Ovary (tissue), 9 donors: Measurements from ENCODE around the gene FGF5. TPM values are rescaled to one million over a fixed set of nuclear protein-coding genes. Genes with fewer than 3 reads are reported as not detected.

Experiments
- DNase-seq, 5 donors: peaks; one replicate each; pipeline ENCODE4 v3.0.0-alpha.2; 2019 to 2020
- H3K27ac ChIP-seq, 2 donors: fragments of 200-600 bp; one replicate each; pipeline versions ENCODE4 v1.5.1 to v1.8.0; 2019 to 2022
- H3K27me3 ChIP-seq: fragments of 200-600 bp; one replicate; pipeline ENCODE4 v1.8.0; 2022
- H3K36me3 ChIP-seq: fragments of 200-600 bp; sonication (generic); one replicate; pipeline ENCODE4 v1.5.1; 2019
- H3K4me1 ChIP-seq: one replicate; pipeline ENCODE4 v1.8.1; 2013; ENCODE audit warnings: mild to moderate bottlenecking, moderate library complexity; ENCODE audit not compliant: insufficient read depth
- H3K4me3 ChIP-seq: fragments of 200-600 bp; sonication (generic); one replicate; pipeline ENCODE4 v1.5.1; 2017
- H3K9me3 ChIP-seq, 2 donors: fragments of 200-600 bp in 1 of 2; sonication (generic) in 1 of 2; one replicate each; pipeline versions ENCODE4 v1.5.1 to v1.8.1; 2013 to 2019; ENCODE audit warnings: mild to moderate bottlenecking in 1 of 2, moderate library complexity in 1 of 2
- CTCF ChIP-seq, 3 donors: fragments of 450-650 bp in 2 of 3; fragments of 200-600 bp in 1 of 3; IDR thresholded peaks; one replicate each; pipeline versions ENCODE4 v1.5.1 to v1.8.0; 2016 to 2022; ENCODE audit warnings: antibody characterized with exemption in 3 of 3, mild to moderate bottlenecking in 1 of 3
- EP300 ChIP-seq: sonication (generic); formaldehyde crosslinking; IDR thresholded peaks from one replicate; pipeline ENCODE4 v1.6.1; 2017; ENCODE audit warnings: antibody characterized with exemption
- POLR2A ChIP-seq: fragments of 450-650 bp; IDR thresholded peaks from one replicate; pipeline ENCODE4 v1.6.1; 2017; ENCODE audit warnings: antibody characterized with exemption, mild to moderate bottlenecking, moderate library complexity
- WGBS, 3 donors: extraction: QIAGEN DNeasy Blood & Tissue Kit in 1 of 3; methylation state at CpG; one replicate each; pipeline versions ENCODE4 v1.1.5 to v1.1.7; 2013 to 2017; 5-methylcytosine and 5-hydroxymethylcytosine counted together
- intact Hi-C, 4 donors: fragments of 100-400 bp; cut with DNase I; formaldehyde crosslinking; loops; one replicate each; pipeline versions ENCODE4 v1.11.0 to v1.15.1; 2022 to 2023
- polyA plus RNA-seq, 2 donors: library from polyadenylated mRNA; stranded (reverse); fragments of 200-250 nt in 1 of 2; fragments of 350-450 nt in 1 of 2; fragmentation: Illumina TruSeq in 1 of 2; extraction: RNeasy Lipid Tissue Mini Kit (QIAGEN cat#74804) in 1 of 2; gene quantifications; one replicate each; pipeline ENCODE4 v1.2.3, GENCODE V29; 2013 to 2014
- total RNA-seq, 7 donors: library from RNA; depleted of rRNA in 2 of 7; stranded (reverse); fragments of >200 nt in 2 of 7; fragmentation: NEBNext Ultra II Directional in 3 of 7; extraction: Animal tissue kit (Norgen Biotek cat#: 25700) in 3 of 7; gene quantifications; one replicate each; pipeline versions ENCODE4 v1.1.0 to v1.2.4, GENCODE V29; 2016 to 2023
- donor health status: DM: no; HTN: no; CAD: no; lungs with moderate emphysema.
- donor health status: DM: no; HTN: no; CAD: no.
- donor health status: Bipolar disorder and iron deficiency.
- donor health status: DM: yes; HTN: yes; CAD: no.
- donor health status: DM: no; HTN: no; CAD: no.
- donor health status: DM: yes; HTN: yes; CAD: no.

The FGF5 gene
- total and polyA plus RNA-seq, 9 donors, result 0.03 to 1.8 (median 0.19) TPM; not detected in 3

- Histone ChIP-seq H3K27ac (no peak overlapping the region), H3K4me1 (no peaks in the 10 kb centered on the region), H3K9me3 (no peaks in the 10 kb centered on the region), H3K36me3 (no peaks in the 10 kb centered on the region), H3K4me3 (no peak overlapping the region), H3K27me3 (no peaks in the 10 kb centered on the region)
- DNase-seq, result no peak
- intact Hi-C loops, result no loop called here
- WGBS, 3 donors, result 95 to 99% (median 95%) methylated on average over 3 of the region's 3 CpGs
- TF ChIP-seq CTCF (IDR thresholded peaks at IDR 0.05) (no peak), POLR2A (no peak), EP300 (no peak)
These were observed 4.4 kb upstream of the FGF5 start for GRCh38 chr4:80261989-80262600.

- H3K36me3 ChIP-seq, result no peaks in the 10 kb centered on the region
- H3K4me3 ChIP-seq, result no peak overlapping the region
- H3K4me1 ChIP-seq, result no peaks in the 10 kb centered on the region
- H3K27ac ChIP-seq, result no peak overlapping the region
- no peak for TF ChIP-seq EP300
- no peak for TF ChIP-seq POLR2A
- no peak for TF ChIP-seq CTCF (IDR thresholded peaks at IDR 0.05)
- intact Hi-C loops, result no loop called here
- H3K9me3 ChIP-seq, result no peaks in the 10 kb centered on the region
- 34 to 44% (median 38%) methylated on average over 36 of the region's 36 CpGs for WGBS, 3 donors
- no peak for DNase-seq
- H3K27me3 ChIP-seq, result no peaks in the 10 kb centered on the region
These were observed 2.7 kb upstream of the FGF5 start for GRCh38 chr4:80263541-80264351.

DNA sequence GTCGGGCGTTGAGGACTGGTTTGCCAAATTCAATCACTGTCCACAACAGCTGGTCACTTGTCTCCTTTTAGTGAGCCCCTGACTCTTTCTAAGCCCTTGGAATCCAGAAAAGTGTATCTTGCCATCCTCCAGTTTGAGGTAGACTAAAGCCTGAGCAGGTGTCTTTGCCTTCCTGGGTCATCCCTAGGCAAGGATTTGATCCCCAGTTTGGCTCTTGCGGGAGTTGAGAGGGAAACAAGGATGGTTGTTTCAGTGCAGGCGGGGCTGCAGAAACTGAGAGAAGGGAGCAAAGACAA lies 2.2 kb upstream of the FGF5 start:
- Histone ChIP-seq H3K4me1 (no peaks in the 10 kb centered on the region), H3K27me3 (no peaks in the 10 kb centered on the region), H3K4me3 (no peak overlapping the region), H3K27ac (no peak overlapping the region), H3K9me3 (no peaks in the 10 kb centered on the region), H3K36me3 (no peaks in the 10 kb centered on the region)
- TF ChIP-seq CTCF (IDR thresholded peaks at IDR 0.05) (no peak), POLR2A (no peak), EP300 (no peak)
- intact Hi-C loops, result no loop called here
- 34 to 39% (median 34%) methylated on average over 4 of the region's 4 CpGs for WGBS, 3 donors
- DNase-seq, result no peak

- Histone ChIP-seq H3K4me1 (no peaks in the 10 kb centered on the region), H3K27me3 (no peaks in the 10 kb centered on the region), H3K36me3 (no peaks in the 10 kb centered on the region), H3K9me3 (no peaks in the 10 kb centered on the region), H3K4me3 (no peak overlapping the region), H3K27ac (no peak overlapping the region)
- intact Hi-C loops, result no loop called here
- TF ChIP-seq POLR2A, result no peak
- no peak for TF ChIP-seq CTCF (IDR thresholded peaks at IDR 0.05)
- TF ChIP-seq EP300, result no peak
- WGBS, 3 donors, result 73 to 78% (median 76%) methylated on average over 1 of the region's 1 CpG
- DNase-seq, result no peak
These were observed 1.6 kb upstream of the FGF5 start for GRCh38 chr4:80264825-80265224.
